Left ventricle myocardium inferior (tissue), 1 donor: Measurements from ENCODE around the gene INPP4B. TPM values are rescaled to one million over a fixed set of nuclear protein-coding genes. Genes with fewer than 3 reads are reported as not detected.

Experiments
- DNase-seq: peaks from one replicate; pipeline ENCODE4 v3.0.0-alpha.2; 2020
- H3K27ac ChIP-seq: fragments of 200-600 bp; replicated peaks from 2 replicates; pipeline ENCODE4 v1.8.0; 2021
- H3K27me3 ChIP-seq: fragments of 200-600 bp; 2 replicates; pipeline ENCODE4 v1.8.0; 2021; ENCODE audit warnings: low read depth
- H3K36me3 ChIP-seq: fragments of 200-600 bp; 2 replicates; pipeline ENCODE4 v1.8.0; 2021
- H3K4me1 ChIP-seq: fragments of 200-600 bp; 2 replicates; pipeline ENCODE4 v1.8.0; 2021
- H3K4me3 ChIP-seq: fragments of 200-600 bp; 2 replicates; pipeline ENCODE4 v1.8.0; 2021; ENCODE audit warnings: mild to moderate bottlenecking, moderate library complexity
- H3K9me3 ChIP-seq: fragments of 200-600 bp; replicated peaks from 2 replicates; pipeline ENCODE4 v1.8.0; 2021
- intact Hi-C: fragments of 100-400 bp; cut with micrococcal nuclease; formaldehyde crosslinking; loops from one replicate; pipeline ENCODE4 v1.11.0; 2022
- total RNA-seq: library from RNA; stranded (reverse); fragmentation: NEBNext Ultra II Directional; extraction: Animal tissue kit (Norgen Biotek cat#: 25700); gene quantifications from one replicate; pipeline ENCODE4 v1.2.1, GENCODE V29; 2021
- TF ChIP-seq, protein P1 (sequence below): fragments of 200-600 bp; IDR thresholded peaks from 2 replicates; pipeline ENCODE4 v1.8.0; 2021; ENCODE audit warnings: antibody characterized with exemption, mild to moderate bottlenecking, borderline replicate concordance
- donor health status: DM: no; HTN: yes; CAD: no; lungs with severe emphysema.

The INPP4B gene
- total RNA-seq, 1 donor from 2014 or later = 61.1 TPM

DNA sequence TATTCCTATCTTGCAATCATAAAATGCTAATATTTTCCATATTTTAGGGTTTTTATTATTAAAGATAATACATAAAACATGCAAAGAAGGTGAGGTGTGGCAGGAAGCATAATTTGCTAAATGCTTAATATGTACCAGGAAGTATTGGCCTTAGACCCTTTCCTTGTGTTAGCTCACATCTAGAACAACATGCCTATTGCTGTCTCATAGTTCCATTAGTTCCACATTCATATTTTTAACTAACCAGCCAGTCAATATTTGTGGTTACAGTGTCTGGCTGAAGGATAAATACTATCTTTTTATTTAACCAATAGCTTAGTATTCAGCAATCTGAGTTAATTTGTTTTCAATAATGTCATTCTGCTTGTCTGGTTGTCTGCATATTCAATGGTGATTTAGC, 432.6 kb downstream of the INPP4B start:
- H3K4me3 ChIP-seq = no peak overlapping the region
- DNase-seq = no peak
- H3K4me1 ChIP-seq = peaks cover 9% of the 10 kb centered on the region
- TF ChIP-seq, protein P1, sequence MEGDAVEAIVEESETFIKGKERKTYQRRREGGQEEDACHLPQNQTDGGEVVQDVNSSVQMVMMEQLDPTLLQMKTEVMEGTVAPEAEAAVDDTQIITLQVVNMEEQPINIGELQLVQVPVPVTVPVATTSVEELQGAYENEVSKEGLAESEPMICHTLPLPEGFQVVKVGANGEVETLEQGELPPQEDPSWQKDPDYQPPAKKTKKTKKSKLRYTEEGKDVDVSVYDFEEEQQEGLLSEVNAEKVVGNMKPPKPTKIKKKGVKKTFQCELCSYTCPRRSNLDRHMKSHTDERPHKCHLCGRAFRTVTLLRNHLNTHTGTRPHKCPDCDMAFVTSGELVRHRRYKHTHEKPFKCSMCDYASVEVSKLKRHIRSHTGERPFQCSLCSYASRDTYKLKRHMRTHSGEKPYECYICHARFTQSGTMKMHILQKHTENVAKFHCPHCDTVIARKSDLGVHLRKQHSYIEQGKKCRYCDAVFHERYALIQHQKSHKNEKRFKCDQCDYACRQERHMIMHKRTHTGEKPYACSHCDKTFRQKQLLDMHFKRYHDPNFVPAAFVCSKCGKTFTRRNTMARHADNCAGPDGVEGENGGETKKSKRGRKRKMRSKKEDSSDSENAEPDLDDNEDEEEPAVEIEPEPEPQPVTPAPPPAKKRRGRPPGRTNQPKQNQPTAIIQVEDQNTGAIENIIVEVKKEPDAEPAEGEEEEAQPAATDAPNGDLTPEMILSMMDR = no peak
- no peak overlapping the region for H3K27ac ChIP-seq
- H3K9me3 ChIP-seq = no peaks in the 10 kb centered on the region
- no peaks in the 10 kb centered on the region for H3K36me3 ChIP-seq
- H3K27me3 ChIP-seq = no peaks in the 10 kb centered on the region
- intact Hi-C loops = no loop called here

DNA sequence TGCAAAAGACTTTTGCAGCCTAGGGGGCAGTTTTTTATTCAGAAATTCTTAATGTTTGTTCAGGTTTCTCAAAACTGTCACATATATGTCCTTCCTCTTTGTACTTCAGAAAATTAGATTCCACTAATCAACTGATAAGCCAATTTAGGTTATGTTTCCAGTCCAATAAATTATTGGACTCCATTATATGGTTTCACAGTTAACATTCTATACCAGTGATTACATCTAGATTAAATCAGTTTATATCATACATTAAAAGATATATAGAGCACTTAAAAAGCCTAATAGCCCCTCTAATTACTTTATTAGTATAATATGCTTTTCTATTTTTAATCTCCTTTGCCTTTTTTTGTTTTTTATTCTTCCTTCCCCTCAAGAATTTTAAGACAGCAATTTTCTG, 434.1 kb downstream of the INPP4B start:
- no peak for DNase-seq
- Histone ChIP-seq H3K36me3 (no peaks in the 10 kb centered on the region), H3K4me1 (peaks cover 6% of the 10 kb centered on the region), H3K27ac (no peak overlapping the region), H3K9me3 (no peaks in the 10 kb centered on the region), H3K27me3 (no peaks in the 10 kb centered on the region), H3K4me3 (no peak overlapping the region)
- intact Hi-C loops = no loop called here
- TF ChIP-seq, protein P1 = no peak

DNA sequence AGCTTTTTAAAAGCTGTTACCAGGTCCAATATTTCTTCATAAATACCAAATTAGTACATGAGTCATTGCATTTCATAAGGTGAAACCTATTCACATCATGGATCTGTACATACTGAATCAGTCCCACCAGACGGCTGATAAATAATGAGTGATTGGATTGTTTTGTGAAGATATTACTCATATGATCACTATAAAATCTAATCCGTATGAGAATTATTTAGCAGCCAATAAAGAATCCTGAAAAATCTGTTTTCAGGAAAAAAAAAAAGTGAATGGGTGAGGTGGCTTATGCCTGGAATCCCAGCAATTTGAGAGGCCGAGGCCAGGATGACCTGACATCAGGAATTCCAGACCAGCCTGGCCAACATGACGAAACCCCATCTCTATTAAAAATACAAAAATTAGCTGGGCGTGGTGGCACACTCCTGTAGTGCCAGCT, 438.1 kb downstream of the INPP4B start:
- no peak overlapping the region for H3K4me3 ChIP-seq
- TF ChIP-seq, protein P1 = no peak
- H3K9me3 ChIP-seq = no peaks in the 10 kb centered on the region
- H3K4me1 ChIP-seq = peaks cover 42% of the 10 kb centered on the region
- H3K36me3 ChIP-seq = no peaks in the 10 kb centered on the region
- no peak overlapping the region for H3K27ac ChIP-seq
- no peak for DNase-seq
- intact Hi-C loops = no loop called here
- no peaks in the 10 kb centered on the region for H3K27me3 ChIP-seq

DNA sequence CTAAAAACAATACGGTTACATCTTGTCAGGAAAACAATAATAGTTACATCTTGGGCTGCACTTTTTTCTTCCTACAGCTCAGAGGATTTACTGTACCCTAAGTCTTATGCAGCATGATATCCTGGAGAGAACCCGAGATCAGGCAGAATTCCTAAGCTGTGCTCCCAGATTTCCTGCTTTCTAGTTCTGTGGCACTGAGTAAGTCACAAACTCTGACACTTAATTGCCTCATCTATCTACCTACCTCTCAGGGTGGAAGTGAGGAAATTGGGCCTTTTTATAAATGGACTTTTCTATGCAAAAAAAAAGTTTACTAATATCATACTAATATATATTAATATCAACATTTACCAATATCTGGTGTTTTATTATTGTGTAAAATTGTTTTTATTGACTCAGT, 438.5 kb downstream of the INPP4B start:
- TF ChIP-seq, protein P1 = no peak
- Histone ChIP-seq H3K27me3 (no peaks in the 10 kb centered on the region), H3K9me3 (no peaks in the 10 kb centered on the region), H3K4me3 (no peak overlapping the region), H3K4me1 (peaks cover 47% of the 10 kb centered on the region), H3K27ac (no peak overlapping the region), H3K36me3 (no peaks in the 10 kb centered on the region)
- intact Hi-C loops = no loop called here
- DNase-seq = no peak

DNA sequence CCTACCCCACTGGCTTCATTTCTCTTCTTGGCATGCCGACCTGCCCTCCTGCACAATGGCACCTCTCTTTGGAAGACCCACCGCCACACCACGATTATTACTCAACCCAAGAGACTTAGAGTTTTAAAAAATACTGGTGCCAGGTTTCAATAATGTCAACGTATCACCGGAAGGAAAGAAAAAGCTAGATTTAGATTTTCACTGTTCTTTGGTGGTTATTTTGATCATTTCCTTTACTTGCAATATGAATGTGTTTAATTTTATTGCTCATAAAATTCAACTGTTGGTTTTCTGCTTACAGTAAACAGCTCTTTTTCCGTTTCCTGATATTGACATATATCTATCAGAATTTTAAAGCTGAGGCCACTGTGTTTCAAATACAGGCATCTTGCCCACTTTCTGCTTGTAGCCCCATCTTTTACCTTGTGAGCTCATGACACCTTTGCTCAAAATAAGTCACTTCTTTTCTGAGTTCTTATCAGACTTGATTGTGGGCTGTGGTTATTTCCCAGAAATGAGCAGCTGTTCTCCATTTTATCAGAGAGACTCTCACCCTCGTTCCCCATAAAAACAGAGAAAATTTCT, 439.1 kb downstream of the INPP4B start:
- TF ChIP-seq, protein P1 = no peak
- intact Hi-C loops = no loop called here
- DNase-seq = no peak

More for the DNA sequence above, 439.1 kb downstream of the INPP4B start:
- Histone ChIP-seq H3K27me3 (no peaks in the 10 kb centered on the region), H3K4me1 (peaks cover 52% of the 10 kb centered on the region), H3K9me3 (no peaks in the 10 kb centered on the region), H3K36me3 (no peaks in the 10 kb centered on the region), H3K27ac (no peak overlapping the region), H3K4me3 (no peak overlapping the region)
